ENCODE results near the gene DNAJC11.

The DNAJC11 gene

GRCh38 chr1:6683434-6683833 is 18.2 kb downstream of the DNAJC11 start:
- DNase-seq (ENCODE audit: low read depth) = no peak
- H3K4me3 ChIP-seq (ENCODE audit: low read depth, low read length) = no peak overlapping the region
- TF ChIP-seq, protein P1, sequence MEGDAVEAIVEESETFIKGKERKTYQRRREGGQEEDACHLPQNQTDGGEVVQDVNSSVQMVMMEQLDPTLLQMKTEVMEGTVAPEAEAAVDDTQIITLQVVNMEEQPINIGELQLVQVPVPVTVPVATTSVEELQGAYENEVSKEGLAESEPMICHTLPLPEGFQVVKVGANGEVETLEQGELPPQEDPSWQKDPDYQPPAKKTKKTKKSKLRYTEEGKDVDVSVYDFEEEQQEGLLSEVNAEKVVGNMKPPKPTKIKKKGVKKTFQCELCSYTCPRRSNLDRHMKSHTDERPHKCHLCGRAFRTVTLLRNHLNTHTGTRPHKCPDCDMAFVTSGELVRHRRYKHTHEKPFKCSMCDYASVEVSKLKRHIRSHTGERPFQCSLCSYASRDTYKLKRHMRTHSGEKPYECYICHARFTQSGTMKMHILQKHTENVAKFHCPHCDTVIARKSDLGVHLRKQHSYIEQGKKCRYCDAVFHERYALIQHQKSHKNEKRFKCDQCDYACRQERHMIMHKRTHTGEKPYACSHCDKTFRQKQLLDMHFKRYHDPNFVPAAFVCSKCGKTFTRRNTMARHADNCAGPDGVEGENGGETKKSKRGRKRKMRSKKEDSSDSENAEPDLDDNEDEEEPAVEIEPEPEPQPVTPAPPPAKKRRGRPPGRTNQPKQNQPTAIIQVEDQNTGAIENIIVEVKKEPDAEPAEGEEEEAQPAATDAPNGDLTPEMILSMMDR (IDR thresholded peaks at IDR 0.05; ENCODE audit: low read depth, low read length) = no peak
- TF ChIP-seq, protein P2, sequence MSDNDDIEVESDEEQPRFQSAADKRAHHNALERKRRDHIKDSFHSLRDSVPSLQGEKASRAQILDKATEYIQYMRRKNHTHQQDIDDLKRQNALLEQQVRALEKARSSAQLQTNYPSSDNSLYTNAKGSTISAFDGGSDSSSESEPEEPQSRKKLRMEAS (IDR thresholded peaks at IDR 0.05; ENCODE audit: low read depth, low read length) = no peak
- TF ChIP-seq MYC (IDR thresholded peaks at IDR 0.05; ENCODE audit: low read depth, low read length) (no peak), POLR2A (IDR thresholded peaks at IDR 0.05; ENCODE audit: extremely low read depth, insufficient read length) (no peak)

- no peak for DNase-seq (ENCODE audit: low read depth)
- H3K4me3 ChIP-seq (ENCODE audit: low read depth, low read length) = no peak overlapping the region
Observed at GRCh38 chr1:6675941-6676340, 25.7 kb downstream of the DNAJC11 start.

GRCh38 chr1:6674771-6675170 is 26.8 kb downstream of the DNAJC11 start:
- DNase-seq (ENCODE audit: low read depth) = no peak

More at GRCh38 chr1:6675941-6676340, 25.7 kb downstream of the DNAJC11 start:
- no peak for TF ChIP-seq POLR2A (IDR thresholded peaks at IDR 0.05; ENCODE audit: extremely low read depth, insufficient read length)
- TF ChIP-seq, protein P1 (IDR thresholded peaks at IDR 0.05; ENCODE audit: low read depth, low read length) = no peak
- no peak for TF ChIP-seq MYC (IDR thresholded peaks at IDR 0.05; ENCODE audit: low read depth, low read length)

GRCh38 chr1:6673816-6674398 is 27.7 kb downstream of the DNAJC11 start:
- no peak overlapping the region for H3K4me3 ChIP-seq (ENCODE audit: low read depth, low read length)
- TF ChIP-seq, protein P2 (IDR thresholded peaks at IDR 0.05; ENCODE audit: low read depth, low read length) = no peak
- TF ChIP-seq POLR2A (IDR thresholded peaks at IDR 0.05; ENCODE audit: extremely low read depth, insufficient read length) = no peak
- TF ChIP-seq, protein P1 (IDR thresholded peaks at IDR 0.05; ENCODE audit: low read depth, low read length) = no peak
- no peak for TF ChIP-seq MYC (IDR thresholded peaks at IDR 0.05; ENCODE audit: low read depth, low read length)
- no peak for DNase-seq (ENCODE audit: low read depth)

More at GRCh38 chr1:6674771-6675170, 26.8 kb downstream of the DNAJC11 start:
- TF ChIP-seq POLR2A (IDR thresholded peaks at IDR 0.05; ENCODE audit: extremely low read depth, insufficient read length) = no peak
- TF ChIP-seq MYC (IDR thresholded peaks at IDR 0.05; ENCODE audit: low read depth, low read length) = no peak
- TF ChIP-seq, protein P1 (IDR thresholded peaks at IDR 0.05; ENCODE audit: low read depth, low read length) = no peak
- TF ChIP-seq, protein P2 (IDR thresholded peaks at IDR 0.05; ENCODE audit: low read depth, low read length) = no peak
- no peak overlapping the region for H3K4me3 ChIP-seq (ENCODE audit: low read depth, low read length)

- no peak overlapping the region for H3K4me3 ChIP-seq (ENCODE audit: low read depth, low read length)
- DNase-seq (ENCODE audit: low read depth) = no peak
- no peak for TF ChIP-seq MYC (IDR thresholded peaks at IDR 0.05; ENCODE audit: low read depth, low read length)
- no peak for TF ChIP-seq POLR2A (IDR thresholded peaks at IDR 0.05; ENCODE audit: extremely low read depth, insufficient read length)
- TF ChIP-seq, protein P2 (IDR thresholded peaks at IDR 0.05; ENCODE audit: low read depth, low read length) = no peak
- TF ChIP-seq, protein P1 (IDR thresholded peaks at IDR 0.05; ENCODE audit: low read depth, low read length) = no peak
Observed at GRCh38 chr1:6672558-6672957, 29.1 kb downstream of the DNAJC11 start.

Data from NB4 (cell line).